Gastrocnemius medialis (tissue), 4 donors: Measurements from ENCODE around the gene MED13L.

Source experiments
- CTCF ChIP-seq, 5 experiments: fragments of 450-650 bp in 3 of 5; fragments of 200-600 bp in 2 of 5; sonication (generic) in 2 of 5; IDR thresholded peaks in 4 of 5; conservative IDR thresholded peaks in 1 of 5; 1 replicate in 4 of 5; 2 replicates in 1 of 5; pipeline ENCODE4 v1.5.1; 2016 to 2019; ENCODE audit warnings: antibody characterized with exemption in 5 of 5, mild to moderate bottlenecking in 3 of 5, moderate library complexity in 3 of 5
- POLR2A ChIP-seq, 2 donors: fragments of 450-650 bp; IDR thresholded peaks; one replicate each; pipeline ENCODE4 v1.6.1; 2017; ENCODE audit warnings: antibody characterized with exemption in 2 of 2, mild to moderate bottlenecking in 2 of 2, moderate library complexity in 2 of 2

- TF ChIP-seq CTCF (IDR thresholded peaks at IDR 0.05 in 4 of 5, conservative IDR thresholded peaks at IDR 0.05 in 1 of 5) (no peak), POLR2A (IDR thresholded peaks at IDR 0.05) (no peak)
Measured at GRCh38 chr12:116318576-116319232, 41.2 kb upstream of the MED13L start.
